Measurements from ENCODE around the gene ENTPD7.

GRCh38 chr10:99621454-99622251, 37.7 kb upstream of the ENTPD7 start:
- TF ChIP-seq MAX (IDR thresholded peaks at IDR 0.05) (no peak), GABPA (IDR thresholded peaks at IDR 0.05; ENCODE audit: borderline replicate concordance, insufficient read depth, low read length) (no peak), POLR2A (IDR thresholded peaks at IDR 0.05; ENCODE audit: control extremely low read depth in 1 of 2, low read depth in 2 of 2, low read length in 2 of 2) (peak; percentile 6 to 40; a peak in 1 of 3 replicates), CREB1 (IDR thresholded peaks at IDR 0.05) (no peak), SIN3A (conservative IDR thresholded peaks at IDR 0.05 in 1 of 2, IDR thresholded peaks at IDR 0.05 in 1 of 2; ENCODE audit: low read depth in 1 of 2, low read length in 2 of 2) (no peak), TEAD4 (IDR thresholded peaks at IDR 0.05; ENCODE audit: low read depth, low read length) (no peak), MAFK (IDR thresholded peaks at IDR 0.05; ENCODE audit: low read depth, low read length) (no peak), EZH2 (IDR thresholded peaks at IDR 0.05; ENCODE audit: low read depth, low read length, severe bottlenecking) (no peak), CTCF (IDR thresholded peaks at IDR 0.05; ENCODE audit: control extremely low read depth in 1 of 3, insufficient read depth in 1 of 3, low read depth in 1 of 3, low read length in 3 of 3) (no peak), KDM1A (IDR thresholded peaks at IDR 0.05; ENCODE audit: borderline replicate concordance, low read length) (no peak), HDAC6 (IDR thresholded peaks at IDR 0.05; ENCODE audit: low read depth, low read length) (no peak)
